Liver (tissue), 3 donors: ENCODE measurements around the gene RTL9.

Experiments
- CTCF ChIP-seq: fragments of 150-350 bp; IDR thresholded peaks from 2 replicates; pipeline ENCODE4 v1.5.1; 2017; ENCODE audit warnings: improper control_type of control experiment, low read depth, low read length; ENCODE audit not compliant: missing input control
- FOXA1 ChIP-seq: IDR thresholded peaks from 2 replicates; pipeline ENCODE4 v1.6.1; 2016; ENCODE audit warnings: antibody characterized with exemption
- MAX ChIP-seq: IDR thresholded peaks from 2 replicates; pipeline ENCODE4 v1.6.1; 2016; ENCODE audit warnings: antibody characterized with exemption
- RAD21 ChIP-seq, 2 donors: IDR thresholded peaks; 2 replicates each; pipeline ENCODE4 v1.6.1; 2016; ENCODE audit warnings: antibody characterized with exemption in 2 of 2, mild to moderate bottlenecking in 2 of 2
- SP1 ChIP-seq: IDR thresholded peaks from 2 replicates; pipeline ENCODE4 v1.6.1; 2018; ENCODE audit warnings: antibody characterized with exemption, mild to moderate bottlenecking
- TAF1 ChIP-seq: conservative IDR thresholded peaks from 2 replicates; pipeline ENCODE4 v1.6.1; 2016; ENCODE audit warnings: antibody characterized with exemption, mild to moderate bottlenecking
- YY1 ChIP-seq: IDR thresholded peaks from 2 replicates; pipeline ENCODE4 v1.6.1; 2016; ENCODE audit warnings: antibody characterized with exemption, mild to moderate bottlenecking
- donor health status: healthy.
- donor health status: healthy.

GRCh38 chrX:110381216-110381615 is 22.6 kb downstream of the RTL9 start:
- TF ChIP-seq CTCF = no peak
- no peak for TF ChIP-seq RAD21 (IDR thresholded peaks at IDR 0.05)
- TF ChIP-seq MAX = no peak
- TF ChIP-seq SP1 = no peak
- no peak for TF ChIP-seq FOXA1
- no peak for TF ChIP-seq TAF1
- no peak for TF ChIP-seq YY1
